H1 (cell line): ENCODE measurements around the gene RGS14. TPM values are rescaled to one million over a fixed set of nuclear protein-coding genes. Genes with fewer than 3 reads are reported as not detected.

ENCODE experiments used
- CTCF ChIA-PET: fragments of 300-600 bp; sonication (Branson Sonifier 250); formaldehyde crosslinking; loops from one replicate; lab custom pipeline; 2021; ENCODE audit not compliant: partially characterized antibody; lab: Charles Lee
- POLR2A ChIA-PET: fragments of 300-600 bp; sonication (Branson Sonifier 250); formaldehyde crosslinking; loops from one replicate; lab custom pipeline; 2021; ENCODE audit warnings: inconsistent platforms; ENCODE audit not compliant: partially characterized antibody; lab: Charles Lee
- DNase-seq, 2 experiments: peaks; one replicate each; pipeline versions ENCODE4 v3.0.0 to v3.0.0-alpha.2; 2010 to 2022; ENCODE audit warnings: low spot score in 2 of 2, low read depth in 1 of 2, mixed read lengths in 1 of 2
- FAIRE-seq: peaks from 2 replicates; lab custom pipeline; 2011; peaks lifted over from hg19 to GRCh38; lab: Jason Lieb, UNC
- H2AFZ ChIP-seq: 2 replicates; pipeline ENCODE4 v1.8.1; 2012; ENCODE audit warnings: low read length, inconsistent platforms
- H2AK5ac ChIP-seq: 2 replicates; pipeline ENCODE4 v1.6.1; 2013; ENCODE audit warnings: low read depth, low read length
- H2BK120ac ChIP-seq: replicated peaks from 2 replicates; pipeline ENCODE3; 2013; ENCODE audit warnings: low read depth, low read length, inconsistent platforms
- H2BK12ac ChIP-seq: 2 replicates; pipeline ENCODE4 v1.6.1; 2013; ENCODE audit warnings: low read depth, low read length
- H2BK15ac ChIP-seq: 2 replicates; pipeline ENCODE4 v1.6.1; 2013; ENCODE audit warnings: low read length
- H2BK20ac ChIP-seq: 2 replicates; pipeline ENCODE4 v1.6.1; 2013; ENCODE audit warnings: low read length
- H2BK5ac ChIP-seq: 2 replicates; pipeline ENCODE4 v1.6.1; 2013; ENCODE audit warnings: low read depth, low read length
- H3K14ac ChIP-seq: 2 replicates; pipeline ENCODE4 v1.6.1; 2013; ENCODE audit warnings: inconsistent platforms; ENCODE audit not compliant: insufficient read length
- H3K18ac ChIP-seq: 2 replicates; pipeline ENCODE4 v1.6.1; 2013; ENCODE audit warnings: low read length; ENCODE audit errors: extremely low read depth
- H3K23ac ChIP-seq: 2 replicates; pipeline ENCODE4 v1.6.1; 2013; ENCODE audit warnings: inconsistent platforms; ENCODE audit not compliant: insufficient read length
- H3K23me2 ChIP-seq: 2 replicates; pipeline ENCODE4 v1.6.1; 2013; ENCODE audit warnings: low read depth, low read length
- H3K27ac ChIP-seq: 2 replicates; pipeline ENCODE4 v1.6.1; 2011; ENCODE audit warnings: low read depth, low read length, inconsistent platforms
- H3K27me3 ChIP-seq, 4 experiments: replicated peaks in 1 of 4; 1 replicate in 1 of 4; 2 replicates in 3 of 4; pipeline versions ENCODE4 v1.6.1 to v1.8.1; 2011 to 2013; ENCODE audit warnings: low read length in 3 of 4, mild to moderate bottlenecking in 3 of 4, inconsistent platforms in 2 of 4, mixed read lengths in 2 of 4, moderate library complexity in 1 of 4; ENCODE audit not compliant: control insufficient read depth in 3 of 4, insufficient read depth in 3 of 4; ENCODE audit errors: extremely low read depth in 1 of 4
- H3K36me3 ChIP-seq, 4 experiments: 2 replicates each; pipeline versions ENCODE4 v1.6.1 to v1.8.1; 2011 to 2013; ENCODE audit warnings: mild to moderate bottlenecking in 4 of 4, low read length in 3 of 4, moderate library complexity in 2 of 4, control low read depth in 1 of 4, inconsistent platforms in 1 of 4; ENCODE audit not compliant: insufficient read depth in 4 of 4, control insufficient read depth in 2 of 4
- H3K4ac ChIP-seq: replicated peaks from 2 replicates; pipeline ENCODE3; 2013; ENCODE audit warnings: low read length, low read depth, mixed read lengths, inconsistent platforms; ENCODE audit not compliant: insufficient read length
- H3K4me1 ChIP-seq, 4 experiments: replicated peaks in 1 of 4; 1 replicate in 1 of 4; 2 replicates in 3 of 4; pipeline versions ENCODE4 v1.6.1 to v1.8.1; 2011 to 2013; ENCODE audit warnings: low read length in 3 of 4, inconsistent platforms in 2 of 4, mixed read lengths in 1 of 4; ENCODE audit not compliant: insufficient read depth in 4 of 4, control insufficient read depth in 3 of 4
- H3K4me2 ChIP-seq, 2 experiments: 2 replicates each; pipeline versions ENCODE4 v1.6.1 to v1.8.1; 2011 to 2013; ENCODE audit warnings: low read depth in 2 of 2, low read length in 2 of 2, control low read depth in 1 of 2, inconsistent platforms in 1 of 2, mild to moderate bottlenecking in 1 of 2; ENCODE audit not compliant: insufficient read depth in 1 of 2
- H3K4me3 ChIP-seq, 4 experiments: fragments of 200-600, 300-600 bp in 1 of 4; sonication (generic), shearing (Covaris generic), sonication (Bioruptor Twin) in 1 of 4; 2 replicates each; pipeline versions ENCODE4 v1.5.1 to v1.8.1; 2011 to 2016; ENCODE audit warnings: low read length in 4 of 4, low read depth in 3 of 4, control low read depth in 2 of 4, inconsistent platforms in 2 of 4, mild to moderate bottlenecking in 2 of 4, mixed read lengths in 1 of 4, moderate library complexity in 1 of 4; ENCODE audit not compliant: insufficient read depth in 2 of 4; ENCODE audit errors: extremely low read depth in 1 of 4
- H3K56ac ChIP-seq: replicated peaks from 2 replicates; pipeline ENCODE3; 2013; ENCODE audit warnings: low read depth, mild to moderate bottlenecking, mixed read lengths, low read length, inconsistent platforms; ENCODE audit not compliant: insufficient read length
- H3K79me1 ChIP-seq: 2 replicates; pipeline ENCODE4 v1.6.1; 2013; ENCODE audit warnings: low read depth, low read length, control low read depth
- H3K79me2 ChIP-seq, 2 experiments: 2 replicates each; pipeline versions ENCODE4 v1.6.1 to v1.8.1; 2012 to 2013; ENCODE audit warnings: low read length in 2 of 2, mild to moderate bottlenecking in 2 of 2, inconsistent platforms in 1 of 2; ENCODE audit not compliant: insufficient read depth in 2 of 2, control insufficient read depth in 1 of 2
- H3K9ac ChIP-seq, 4 experiments: replicated peaks in 1 of 4; 1 replicate in 1 of 4; 2 replicates in 3 of 4; pipeline versions ENCODE4 v1.6.1 to v1.8.1; 2011 to 2013; ENCODE audit warnings: low read depth in 3 of 4, low read length in 3 of 4, control low read depth in 2 of 4, mild to moderate bottlenecking in 2 of 4, moderate library complexity in 2 of 4, inconsistent platforms in 1 of 4; ENCODE audit errors: extremely low read depth in 1 of 4
- H3K9me3 ChIP-seq, 2 experiments: 2 replicates each; pipeline versions ENCODE4 v1.6.1 to v1.8.1; 2012 to 2013; ENCODE audit warnings: mild to moderate bottlenecking in 2 of 2, moderate library complexity in 2 of 2, control low read depth in 1 of 2, inconsistent platforms in 1 of 2, low read depth in 1 of 2, low read length in 1 of 2, mixed read lengths in 1 of 2; ENCODE audit not compliant: insufficient read depth in 2 of 2
- H4K20me1 ChIP-seq, 2 experiments: replicated peaks in 1 of 2; 2 replicates each; pipeline versions ENCODE3 to v1.8.1; 2011 to 2013; ENCODE audit warnings: inconsistent platforms in 2 of 2, low read length in 2 of 2, mild to moderate bottlenecking in 1 of 2; ENCODE audit not compliant: insufficient read depth in 2 of 2, control insufficient read depth in 1 of 2
- H4K5ac ChIP-seq: 2 replicates; pipeline ENCODE4 v1.6.1; 2013; ENCODE audit warnings: low read length, low read depth, mixed read lengths, inconsistent platforms; ENCODE audit not compliant: insufficient read length
- H4K8ac ChIP-seq: 2 replicates; pipeline ENCODE4 v1.8.0; 2013; ENCODE audit warnings: mild to moderate bottlenecking, moderate library complexity, low read length, inconsistent platforms; ENCODE audit not compliant: insufficient read depth; ENCODE audit errors: extremely low read depth
- H4K91ac ChIP-seq: replicated peaks from 2 replicates; pipeline ENCODE3; 2013; ENCODE audit warnings: low read length, mixed read lengths, inconsistent platforms; ENCODE audit not compliant: insufficient read length
- MAX ChIP-seq: IDR thresholded peaks from 2 replicates; pipeline ENCODE4 v1.6.1; 2012; ENCODE audit warnings: inconsistent platforms
- POLR2A ChIP-seq, 2 experiments: IDR thresholded peaks; 1 replicate in 1 of 2; 2 replicates in 1 of 2; pipeline ENCODE4 v1.6.1; 2011; ENCODE audit warnings: low read depth in 2 of 2, low read length in 2 of 2, mild to moderate bottlenecking in 2 of 2; ENCODE audit errors: control extremely low read depth in 1 of 2
- WGBS, 2 experiments: shearing (Covaris generic) in 1 of 2; methylation state at CpG; one replicate each; pipeline versions ENCODE4 v1.1.6 to v1.1.7; 2013 to 2015; ENCODE audit warnings: low lambda C conversion rate in 2 of 2, mixed read lengths in 2 of 2, inconsistent platforms in 1 of 2, low coverage in 1 of 2, missing lambda C conversion rate in 1 of 2; ENCODE audit not compliant: insufficient replicate concordance in 2 of 2, insufficient coverage in 1 of 2, insufficient read length in 1 of 2; ENCODE audit errors: extremely low coverage in 1 of 2, missing lambda C conversion rate in 1 of 2; 5-methylcytosine and 5-hydroxymethylcytosine counted together
- polyA plus RNA-seq, 7 experiments: library from polyadenylated mRNA; depleted of rRNA in 3 of 7; stranded (reverse) in 5 of 7; unstranded in 2 of 7; fragments of >200 nt in 5 of 7; fragments of 200-250 nt in 2 of 7; gene quantifications; 1 replicate in 5 of 7; 2 replicates in 1 of 7; 4 replicates in 1 of 7; pipeline versions ENCODE4 v1.2.1 to v1.2.3, GENCODE V29; 2011 to 2013; ENCODE audit warnings: missing spikeins in 2 of 7, mixed read lengths in 2 of 7
- total RNA-seq: library from RNA; stranded (reverse); fragmentation: NEBNext Ultra II Directional; extraction: Animal tissue kit (Norgen Biotek cat#: 25700); gene quantifications from 2 replicates; pipeline ENCODE4 v1.2.1, GENCODE V29; 2021

RGS14 gene
- total and polyA plus RNA-seq, 2 of the 8 experiments (the other 6 are each of a cell fraction or from before 2014, with no cell fraction given) = 24.4 to 46.1 TPM

- no peak overlapping the region for H4K5ac ChIP-seq
- H3K79me2 ChIP-seq = no peaks in the 10 kb centered on the region
- H3K79me1 ChIP-seq = peaks cover 2% of the 10 kb centered on the region; the same call in 1 of the 2 replicates
- H2BK20ac ChIP-seq = no peak overlapping the region
- no peaks in the 10 kb centered on the region for H3K23me2 ChIP-seq
- no peak overlapping the region for H3K56ac ChIP-seq
- no peak overlapping the region for H2AK5ac ChIP-seq
- no peak overlapping the region for H2BK5ac ChIP-seq
- H2BK120ac ChIP-seq = no peak overlapping the region
- ChIA-PET POLR2A (interaction anchor here (0.6 to 1.0 kb wide), 3 partner anchors 14 to 194 kb away, joined by 3 read pairs; no protein-coding TSS in a partner anchor), CTCF (interaction anchor here (0.5 to 10.3 kb wide), 4 partner anchors 17 to 1659 kb away, joined by 3 to 100 read pairs (median 10); no protein-coding TSS in a partner anchor)
- peaks cover 0 to 3% (median 1%) of the 10 kb centered on the region in 4 experiments; a peak in 4 of 7 replicates for H3K4me1 ChIP-seq
- TF ChIP-seq MAX = no peak
- no peak for TF ChIP-seq POLR2A (IDR thresholded peaks at IDR 0.05; ENCODE audit: control extremely low read depth in 1 of 2, low read depth in 2 of 2, low read length in 2 of 2)
- no peak overlapping the region for H2AFZ ChIP-seq
- H3K18ac ChIP-seq = no peak overlapping the region
- no peak overlapping the region for H2BK15ac ChIP-seq
- H3K4me2 ChIP-seq = no peak overlapping the region
- H3K4me3 ChIP-seq = no peak overlapping the region
- no peak overlapping the region for H3K27ac ChIP-seq
- no peak for FAIRE-seq
- no peak overlapping the region for H3K14ac ChIP-seq
- no peak overlapping the region for H3K4ac ChIP-seq
- H3K9me3 ChIP-seq = no peaks in the 10 kb centered on the region
- no peak for DNase-seq
- H4K8ac ChIP-seq = no peak overlapping the region
- no peaks in the 10 kb centered on the region for H3K27me3 ChIP-seq
- H4K91ac ChIP-seq = no peak overlapping the region
- no peak overlapping the region for H3K9ac ChIP-seq
- H4K20me1 ChIP-seq = peaks cover 0 to 9% of the 10 kb centered on the region in 2 experiments
- WGBS, 2 experiments = 91% methylated on average over 15 of the region's 16 CpGs; no CpG with 5 or more reads in 1 of the 2 experiments
- H3K23ac ChIP-seq = no peak overlapping the region
- no peak overlapping the region for H2BK12ac ChIP-seq
- H3K36me3 ChIP-seq = peaks cover 19 to 37% (median 32%) of the 10 kb centered on the region in 4 experiments
These were observed 24.1 kb upstream of the RGS14 start for GRCh38 chr5:177333420-177334154.
